ENCODE measurements around the gene ANKRD6.

GRCh38 chr6:89661559-89661958, 228.6 kb downstream of the ANKRD6 start:
- no peak for TF ChIP-seq CTCF (IDR thresholded peaks at IDR 0.05)
- no peak for TF ChIP-seq POLR2A (IDR thresholded peaks at IDR 0.05)
- TF ChIP-seq POLR2AphosphoS5 (IDR thresholded peaks at IDR 0.05; ENCODE audit: insufficient read depth in 1 of 2, low read depth in 1 of 2), result no peak

All from vagina (tissue), 2 donors.